Lung (tissue), 12 donors: ENCODE data around the gene DHRS4L2. TPM values are rescaled to one million over a fixed set of nuclear protein-coding genes. Genes with fewer than 3 reads are reported as not detected.

ENCODE experiments used
- ATAC-seq: fragments of 200-7000 bp; cut with Tn5 transposase; one replicate; pipeline ENCODE4 v1.9.1; 2020; ENCODE audit warnings: moderate number of reproducible peaks; ENCODE audit not compliant: insufficient read depth, low FRiP score
- DNase-seq, 3 donors: peaks; one replicate each; pipeline ENCODE4 v3.0.0-alpha.2; 2013 to 2017
- H3K27ac ChIP-seq, 2 donors: one replicate each; pipeline ENCODE4 v1.5.1; 2013; ENCODE audit warnings: mild to moderate bottlenecking in 2 of 2, moderate library complexity in 2 of 2, control low read depth in 1 of 2, inconsistent platforms in 1 of 2, low read depth in 1 of 2, low read length in 1 of 2
- H3K27me3 ChIP-seq, 3 donors: one replicate each; pipeline ENCODE4 v1.5.1; 2013; ENCODE audit warnings: low read length in 2 of 3; ENCODE audit not compliant: control insufficient read depth in 3 of 3, insufficient read depth in 3 of 3
- H3K36me3 ChIP-seq, 4 donors: one replicate each; pipeline ENCODE4 v1.5.1; 2013; ENCODE audit warnings: low read length in 4 of 4, mild to moderate bottlenecking in 1 of 4, moderate library complexity in 1 of 4; ENCODE audit not compliant: control insufficient read depth in 4 of 4, insufficient read depth in 4 of 4
- H3K4me1 ChIP-seq, 5 donors: one replicate each; pipeline ENCODE4 v1.5.1; 2013; ENCODE audit warnings: low read length in 5 of 5, mild to moderate bottlenecking in 2 of 5, moderate library complexity in 1 of 5; ENCODE audit not compliant: control insufficient read depth in 5 of 5, insufficient read depth in 5 of 5
- H3K4me3 ChIP-seq: one replicate; pipeline ENCODE4 v1.5.1; 2013; ENCODE audit warnings: mild to moderate bottlenecking, control low read depth, moderate library complexity
- H3K9ac ChIP-seq, 2 donors: one replicate each; pipeline ENCODE4 v1.5.1; 2013; ENCODE audit warnings: low read length in 2 of 2, control low read depth in 1 of 2; ENCODE audit not compliant: insufficient read depth in 1 of 2
- H3K9me3 ChIP-seq, 4 donors: one replicate each; pipeline ENCODE4 v1.5.1; 2013; ENCODE audit warnings: low read length in 3 of 4, mild to moderate bottlenecking in 1 of 4, moderate library complexity in 1 of 4; ENCODE audit not compliant: control insufficient read depth in 4 of 4, insufficient read depth in 3 of 4
- WGBS, 2 donors: extraction: QIAGEN DNeasy Blood & Tissue Kit; methylation state at CpG; one replicate each; pipeline ENCODE4 v1.1.7; 2013; 5-methylcytosine and 5-hydroxymethylcytosine counted together
- polyA plus RNA-seq, 2 donors: library from polyadenylated mRNA; stranded (reverse); fragments of 200-250 nt; gene quantifications; one replicate each; pipeline ENCODE4 v1.2.1, GENCODE V29; 2013
- total RNA-seq, 2 donors: library from RNA; depleted of rRNA in 1 of 2; stranded (reverse); fragments of >200 nt in 1 of 2; gene quantifications; one replicate each; pipeline ENCODE4 v1.2.1, GENCODE V29; 2014 to 2021
- TF ChIP-seq, protein P1 (sequence below): IDR thresholded peaks from 2 replicates; pipeline ENCODE4 v1.5.1; 2012; ENCODE audit warnings: mild to moderate bottlenecking; ENCODE audit errors: control extremely low read depth, extremely low read depth
- donor health status: control.
- donor health status: control.
- donor health status: Bipolar disorder and iron deficiency.
- donor health status: healthy.
- donor health status: DM: yes; HTN: yes; CAD: no.

DHRS4L2 gene
- total and polyA plus RNA-seq, 4 donors, result 17.0 to 44.7 (median 29.8) TPM

GRCh38 chr14:24053548-24054323, 65.0 kb downstream of the DHRS4L2 start:
- ATAC-seq (no peak), DNase-seq (no peak)
- H3K27me3 ChIP-seq, result peaks cover 0 to 6% (median 3%) of the 10 kb centered on the region in 3 donors

DNA sequence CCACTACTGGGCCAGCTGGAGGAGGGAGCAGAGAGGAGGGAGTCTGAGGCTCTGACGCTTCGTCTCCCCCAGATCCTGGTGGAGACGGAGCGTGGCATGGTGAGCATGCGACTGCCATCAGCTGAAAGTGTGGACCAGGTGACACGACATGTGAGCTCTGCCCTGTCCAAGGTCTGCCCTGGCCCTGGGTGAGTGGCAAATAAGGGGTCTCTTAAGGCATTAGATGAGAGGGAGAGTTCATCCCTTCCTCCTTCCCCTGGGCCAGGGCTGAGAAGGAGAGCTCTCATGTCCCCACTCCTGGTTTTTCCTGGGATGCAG, 65.6 kb downstream of the DHRS4L2 start:
- Histone ChIP-seq H3K9ac (no peak overlapping the region), H3K27ac (no peak overlapping the region), H3K9me3 (no peaks in the 10 kb centered on the region), H3K4me1 (peaks cover 0 to 22% (median 0%) of the 10 kb centered on the region in 5 donors), H3K4me3 (no peak overlapping the region), H3K36me3 (no peaks in the 10 kb centered on the region), H3K27me3 (peaks cover 0 to 6% (median 3%) of the 10 kb centered on the region in 3 donors)
- TF ChIP-seq, protein P1, sequence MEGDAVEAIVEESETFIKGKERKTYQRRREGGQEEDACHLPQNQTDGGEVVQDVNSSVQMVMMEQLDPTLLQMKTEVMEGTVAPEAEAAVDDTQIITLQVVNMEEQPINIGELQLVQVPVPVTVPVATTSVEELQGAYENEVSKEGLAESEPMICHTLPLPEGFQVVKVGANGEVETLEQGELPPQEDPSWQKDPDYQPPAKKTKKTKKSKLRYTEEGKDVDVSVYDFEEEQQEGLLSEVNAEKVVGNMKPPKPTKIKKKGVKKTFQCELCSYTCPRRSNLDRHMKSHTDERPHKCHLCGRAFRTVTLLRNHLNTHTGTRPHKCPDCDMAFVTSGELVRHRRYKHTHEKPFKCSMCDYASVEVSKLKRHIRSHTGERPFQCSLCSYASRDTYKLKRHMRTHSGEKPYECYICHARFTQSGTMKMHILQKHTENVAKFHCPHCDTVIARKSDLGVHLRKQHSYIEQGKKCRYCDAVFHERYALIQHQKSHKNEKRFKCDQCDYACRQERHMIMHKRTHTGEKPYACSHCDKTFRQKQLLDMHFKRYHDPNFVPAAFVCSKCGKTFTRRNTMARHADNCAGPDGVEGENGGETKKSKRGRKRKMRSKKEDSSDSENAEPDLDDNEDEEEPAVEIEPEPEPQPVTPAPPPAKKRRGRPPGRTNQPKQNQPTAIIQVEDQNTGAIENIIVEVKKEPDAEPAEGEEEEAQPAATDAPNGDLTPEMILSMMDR, result no peak
- DNase-seq (no peak), ATAC-seq (no peak)
- 78 to 93% methylated on average over 6 of the region's 6 CpGs for whole genome bisulfite sequencing, 2 donors

More at GRCh38 chr14:24053548-24054323, 65.0 kb downstream of the DHRS4L2 start:
- TF ChIP-seq, protein P1, result no peak
- 77 to 88% methylated on average over 10 of the region's 10 CpGs for WGBS, 2 donors
- Histone ChIP-seq H3K4me3 (no peak overlapping the region), H3K9ac (no peak overlapping the region), H3K36me3 (no peaks in the 10 kb centered on the region), H3K4me1 (peaks cover 0 to 22% (median 0%) of the 10 kb centered on the region in 5 donors), H3K27ac (no peak overlapping the region), H3K9me3 (no peaks in the 10 kb centered on the region)

DNA sequence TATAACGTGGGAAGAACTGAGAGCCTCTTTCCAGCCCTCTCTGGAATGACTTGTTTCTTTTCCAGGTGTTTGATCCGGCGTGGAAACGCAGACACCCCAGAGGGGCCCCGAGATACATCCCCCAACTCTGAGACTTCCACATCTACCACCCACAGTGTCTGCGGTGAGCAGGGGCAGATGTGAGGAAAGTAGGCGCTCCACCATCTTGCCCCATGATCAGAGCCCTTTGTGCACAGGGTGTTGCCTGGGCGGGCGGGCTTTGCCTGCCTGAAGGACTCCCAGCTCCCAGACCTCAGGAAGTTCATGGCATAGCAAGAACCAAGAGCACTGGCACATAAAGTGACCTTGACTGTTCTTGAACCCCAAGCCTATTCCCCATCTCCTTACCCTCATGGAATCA, 65.9 kb downstream of the DHRS4L2 start:
- DNase-seq (no peak), ATAC-seq (no peak)
- Histone ChIP-seq H3K27me3 (peaks cover 0 to 6% (median 3%) of the 10 kb centered on the region in 3 donors), H3K27ac (no peak overlapping the region), H3K9me3 (no peaks in the 10 kb centered on the region), H3K4me3 (no peak overlapping the region), H3K4me1 (peaks cover 0 to 22% (median 0%) of the 10 kb centered on the region in 5 donors), H3K36me3 (no peaks in the 10 kb centered on the region), H3K9ac (no peak overlapping the region)
- TF ChIP-seq, protein P1, result no peak
- 94 to 95% methylated on average over 9 of the region's 9 CpGs for WGBS, 2 donors

Other genes starting within 250 kb of the DHRS4L2 start
- 10 to 100 TPM; 36.0 to 37.3 TPM for gene DHRS4, start 35.2 kb upstream of the DHRS4L2 start, total RNA-seq
- 10 to 100 TPM; 45.0 to 45.9 TPM for gene DHRS4, start 35.2 kb upstream of the DHRS4L2 start, polyA plus RNA-seq
- gene CARMIL3, start 63.1 kb downstream of the DHRS4L2 start, total RNA-seq, result 1 to 10 TPM in 1 of 2 donors, under 1 TPM in 1; 0.37 to 2.4 TPM
- gene CARMIL3, start 63.1 kb downstream of the DHRS4L2 start, polyA plus RNA-seq, result under 1 TPM; 0.71 to 0.85 TPM
- not detected for gene CPNE6, start 82.6 kb downstream of the DHRS4L2 start, total RNA-seq
- not detected for gene CPNE6, start 82.6 kb downstream of the DHRS4L2 start, polyA plus RNA-seq
- gene PCK2, start 105.4 kb downstream of the DHRS4L2 start, total RNA-seq, result 10 to 100 TPM in 1 of 2 donors, 1 to 10 TPM in 1; 8.9 to 91.7 TPM
- gene PCK2, start 105.4 kb downstream of the DHRS4L2 start, polyA plus RNA-seq, result 10 to 100 TPM; 35.2 to 41.2 TPM
- gene DCAF11, start 125.8 kb downstream of the DHRS4L2 start, total RNA-seq, result 100 to 1,000 TPM in 1 of 2 donors, 10 to 100 TPM in 1; 68.9 to 153 TPM
- gene DCAF11, start 125.8 kb downstream of the DHRS4L2 start, polyA plus RNA-seq, result 10 to 100 TPM; 26.4 to 59.4 TPM
- 1 to 10 TPM; 3.6 to 5.4 TPM for gene NRL, start 126.0 kb downstream of the DHRS4L2 start, total RNA-seq
- gene NRL, start 126.0 kb downstream of the DHRS4L2 start, polyA plus RNA-seq, result 1 to 10 TPM; 2.7 TPM
- under 1 TPM; 0.48 to 0.83 TPM for gene FITM1, start 141.7 kb downstream of the DHRS4L2 start, total RNA-seq
- gene FITM1, start 141.7 kb downstream of the DHRS4L2 start, polyA plus RNA-seq, result 1 to 10 TPM in 1 of 2 donors, under 1 TPM in 1; 0.93 to 1.4 TPM
- 100 to 1,000 TPM; 125 to 192 TPM for gene PSME1, start 147.3 kb downstream of the DHRS4L2 start, total RNA-seq
- gene PSME1, start 147.3 kb downstream of the DHRS4L2 start, polyA plus RNA-seq, result 100 to 1,000 TPM; 286 to 311 TPM
- gene EMC9, start 152.7 kb downstream of the DHRS4L2 start, total RNA-seq, result 10 to 100 TPM in 1 of 2 donors, 1 to 10 TPM in 1; 4.6 to 24.3 TPM
- 10 to 100 TPM; 15.7 to 29.4 TPM for gene EMC9, start 152.7 kb downstream of the DHRS4L2 start, polyA plus RNA-seq
- gene PSME2, start 157.7 kb downstream of the DHRS4L2 start, total RNA-seq, result 100 to 1,000 TPM in 1 of 2 donors, 10 to 100 TPM in 1; 89.1 to 178 TPM
- gene PSME2, start 157.7 kb downstream of the DHRS4L2 start, polyA plus RNA-seq, result 100 to 1,000 TPM; 283 to 328 TPM
- gene RNF31, start 158.6 kb downstream of the DHRS4L2 start, total RNA-seq, result 10 to 100 TPM; 31.7 to 82.4 TPM
- gene RNF31, start 158.6 kb downstream of the DHRS4L2 start, polyA plus RNA-seq, result 10 to 100 TPM; 44.1 to 78.6 TPM
- 100 to 1,000 TPM in 1 of 2 donors, 10 to 100 TPM in 1; 75.3 to 111 TPM for gene IRF9, start 172.3 kb downstream of the DHRS4L2 start, total RNA-seq
- 100 to 1,000 TPM in 1 of 2 donors, 10 to 100 TPM in 1; 79.9 to 124 TPM for gene IRF9, start 172.3 kb downstream of the DHRS4L2 start, polyA plus RNA-seq
- 10 to 100 TPM; 13.3 to 48.1 TPM for gene REC8, start 183.2 kb downstream of the DHRS4L2 start, total RNA-seq
- gene REC8, start 183.2 kb downstream of the DHRS4L2 start, polyA plus RNA-seq, result 10 to 100 TPM; 23.8 to 35.1 TPM
- 10 to 100 TPM; 22.0 to 78.9 TPM for gene IPO4, start 199.9 kb downstream of the DHRS4L2 start, total RNA-seq
- 10 to 100 TPM; 13.0 to 34.8 TPM for gene IPO4, start 199.9 kb downstream of the DHRS4L2 start, polyA plus RNA-seq
- 10 to 100 TPM; 42.3 to 71.9 TPM for gene TM9SF1, start 206.5 kb downstream of the DHRS4L2 start, total RNA-seq
- gene TM9SF1, start 206.5 kb downstream of the DHRS4L2 start, polyA plus RNA-seq, result 10 to 100 TPM; 32.7 to 61.7 TPM
- 1 to 10 TPM in 1 of 2 donors, not detected in 1; 1.2 TPM for gene TSSK4, start 216.8 kb downstream of the DHRS4L2 start, total RNA-seq
- gene TSSK4, start 216.8 kb downstream of the DHRS4L2 start, polyA plus RNA-seq, result under 1 TPM; 0.02 to 0.10 TPM
- gene CHMP4A, start 224.6 kb downstream of the DHRS4L2 start, total RNA-seq, result 10 to 100 TPM; 37.2 to 50.8 TPM
- 100 to 1,000 TPM in 1 of 2 donors, 10 to 100 TPM in 1; 70.4 to 103 TPM for gene CHMP4A, start 224.6 kb downstream of the DHRS4L2 start, polyA plus RNA-seq
- 10 to 100 TPM; 20.8 to 24.8 TPM for gene MDP1, start 227.1 kb downstream of the DHRS4L2 start, total RNA-seq
- 10 to 100 TPM; 17.2 to 31.4 TPM for gene MDP1, start 227.1 kb downstream of the DHRS4L2 start, polyA plus RNA-seq
- 100 to 1,000 TPM in 1 of 2 donors, 10 to 100 TPM in 1; 69.5 to 147 TPM for gene NEDD8, start 243.4 kb downstream of the DHRS4L2 start, total RNA-seq
- 100 to 1,000 TPM; 242 to 246 TPM for gene NEDD8, start 243.4 kb downstream of the DHRS4L2 start, polyA plus RNA-seq
- gene GMPR2, start 244.0 kb downstream of the DHRS4L2 start, total RNA-seq, result 10 to 100 TPM; 63.1 TPM
- gene GMPR2, start 244.0 kb downstream of the DHRS4L2 start, polyA plus RNA-seq, result 10 to 100 TPM; 42.9 to 71.1 TPM